GM23338 (cell line): Measurements from ENCODE around the gene CDK18. TPM values are rescaled to one million over a fixed set of nuclear protein-coding genes. Genes with fewer than 3 reads are reported as not detected.

Source experiments
- ATAC-seq: fragments of 200-7000 bp; cut with Tn5 transposase; 3 replicates; pipeline ENCODE4 v1.9.1; 2020
- DNase-seq: peaks from one replicate; pipeline ENCODE4 v3.0.0-alpha.2; 2015; ENCODE audit warnings: low spot score
- H2AFZ ChIP-seq: fragments of 200-600 bp; sonication (generic); 2 replicates; pipeline ENCODE4 v1.8.0; 2016; ENCODE audit warnings: antibody characterized with exemption, mild to moderate bottlenecking, moderate library complexity
- H3F3A ChIP-seq: fragments of 200-600 bp; sonication (generic); replicated peaks from 2 replicates; pipeline ENCODE4 v1.8.0; 2017; ENCODE audit warnings: antibody characterized with exemption, mixed run types, low read depth
- H3K27ac ChIP-seq: fragments of 200-600 bp; sonication (generic); 2 replicates; pipeline ENCODE4 v1.6.1; 2016; ENCODE audit warnings: low read depth
- H3K27me3 ChIP-seq: fragments of 200-600 bp; sonication (generic); 2 replicates; pipeline ENCODE4 v1.8.0; 2016; ENCODE audit warnings: mild to moderate bottlenecking, mixed run types, moderate library complexity; ENCODE audit not compliant: insufficient read depth
- H3K36me3 ChIP-seq: fragments of 200-600 bp; sonication (generic); 2 replicates; pipeline ENCODE4 v1.8.0; 2016; ENCODE audit warnings: mild to moderate bottlenecking; ENCODE audit not compliant: insufficient read depth
- H3K4me1 ChIP-seq: fragments of 200-600 bp; sonication (generic); 2 replicates; pipeline ENCODE4 v1.8.0; 2016; ENCODE audit warnings: mild to moderate bottlenecking, moderate library complexity; ENCODE audit not compliant: insufficient read depth
- H3K4me2 ChIP-seq: fragments of 200-600 bp; sonication (generic); 2 replicates; pipeline ENCODE4 v1.7.1; 2017; ENCODE audit warnings: mixed run types
- H3K4me3 ChIP-seq: fragments of 200-600 bp; sonication (generic); 2 replicates; pipeline ENCODE4 v1.6.1; 2016; ENCODE audit warnings: mixed run types
- H3K79me2 ChIP-seq: fragments of 200-600 bp; sonication (generic); replicated peaks from 2 replicates; pipeline ENCODE4 v1.8.0; 2017; ENCODE audit warnings: mild to moderate bottlenecking; ENCODE audit not compliant: insufficient read depth
- H3K9me2 ChIP-seq: fragments of 200-600 bp; sonication (generic); 2 replicates; pipeline ENCODE4 v1.8.0; 2017; ENCODE audit not compliant: insufficient read depth
- H4K20me1 ChIP-seq: fragments of 200-600 bp; sonication (generic); replicated peaks from 2 replicates; pipeline ENCODE4 v1.8.0; 2017; ENCODE audit warnings: mild to moderate bottlenecking; ENCODE audit not compliant: insufficient read depth
- H3K27ac Mint-ChIP-seq: 2 replicates; pipeline ENCODE4 v1.8.0; 2020; ENCODE audit warnings: inconsistent platforms, mild to moderate bottlenecking, moderate library complexity, mixed read lengths
- H3K27me3 Mint-ChIP-seq: 3 replicates; pipeline ENCODE4 v1.8.0; 2022; ENCODE audit warnings: low read depth, mild to moderate bottlenecking, moderate library complexity, mixed read lengths, inconsistent platforms; ENCODE audit not compliant: insufficient read depth, poor library complexity
- H3K36me3 Mint-ChIP-seq: 3 replicates; pipeline ENCODE4 v1.8.0; 2021; ENCODE audit warnings: low read depth, mild to moderate bottlenecking, inconsistent platforms, moderate library complexity, mixed read lengths
- H3K4me1 Mint-ChIP-seq: 3 replicates; pipeline ENCODE4 v1.8.0; 2020; ENCODE audit warnings: mild to moderate bottlenecking, inconsistent platforms, mixed read lengths
- H3K4me3 Mint-ChIP-seq: 3 replicates; pipeline ENCODE4 v1.8.0; 2021; ENCODE audit warnings: moderate library complexity, mild to moderate bottlenecking, inconsistent platforms, mixed read lengths
- H3K9me3 Mint-ChIP-seq: 3 replicates; pipeline ENCODE4 v1.8.0; 2020; ENCODE audit warnings: moderate library complexity, mild to moderate bottlenecking, inconsistent platforms, mixed read lengths
- CTCF ChIP-seq, 2 experiments: fragments of 200-600 bp in 1 of 2; sonication (generic) in 1 of 2; conservative IDR thresholded peaks; 2 replicates each; pipeline versions ENCODE4 v1.5.1 to v1.6.1; 2016 to 2017; ENCODE audit warnings: antibody characterized with exemption in 2 of 2, low read depth in 2 of 2, mild to moderate bottlenecking in 2 of 2, moderate library complexity in 1 of 2
- ETS1 ChIP-seq: IDR thresholded peaks from 2 replicates; pipeline ENCODE4 v1.6.1; 2016; ENCODE audit warnings: antibody characterized with exemption
- EZH2phosphoT487 ChIP-seq: fragments of 200-600 bp; sonication (generic); IDR thresholded peaks from one replicate; pipeline ENCODE4 v1.8.1; 2018; ENCODE audit warnings: antibody characterized with exemption; ENCODE audit not compliant: unreplicated experiment
- ZNF114 ChIP-seq: fragments of 250-450 bp; sonication (Bioruptor Pico); IDR thresholded peaks from 2 replicates; pipeline ENCODE4 v1.5.0; 2020; ENCODE audit warnings: mild to moderate bottlenecking, moderate library complexity
- ZNF331 ChIP-seq: fragments of 250-450 bp; sonication (Bioruptor Pico); IDR thresholded peaks from 2 replicates; pipeline ENCODE4 v1.5.0; 2020; ENCODE audit warnings: low read depth, mild to moderate bottlenecking, moderate library complexity
- polyA plus RNA-seq: library from polyadenylated mRNA; unstranded; fragments of >200 nt; fragmentation: Nextera tagmentation; extraction: Ambion mirVana; gene quantifications from 2 replicates; pipeline ENCODE4 v1.2.1, GENCODE V29; 2016
- total RNA-seq: library from RNA; depleted of rRNA; stranded (reverse); fragments of >200 nt; shearing (Covaris generic); gene quantifications from 2 replicates; pipeline ENCODE4 v1.2.3, GENCODE V29; 2014
- TF ChIP-seq, protein P1 (sequence below): fragments of 250-450 bp; sonication (Bioruptor Pico); IDR thresholded peaks from 2 replicates; pipeline ENCODE4 v1.5.0; 2020; ENCODE audit warnings: mild to moderate bottlenecking, moderate library complexity

The CDK18 gene
- total and polyA plus RNA-seq, 2 experiments from 2014 or later, result 21.1 to 46.5 TPM

DNA sequence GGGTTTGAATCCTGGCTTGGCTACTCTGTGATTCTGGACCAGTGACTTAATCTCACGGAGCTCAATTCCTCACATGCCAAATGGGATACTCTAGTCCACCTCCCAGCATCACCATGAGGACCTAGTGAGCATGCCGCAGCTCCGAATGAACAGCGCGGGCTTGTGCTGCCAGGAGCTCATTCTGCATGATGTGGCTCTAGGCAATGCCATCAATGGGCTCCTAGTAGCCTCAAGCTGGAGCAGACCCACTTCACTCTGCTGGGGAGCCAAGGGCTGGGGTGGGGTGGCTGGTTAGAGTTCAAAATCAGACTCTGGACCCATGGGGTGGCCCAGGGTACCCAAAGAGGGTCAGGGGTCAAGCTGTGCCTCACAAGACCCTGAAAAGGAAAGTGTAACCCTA, 41.5 kb downstream of the CDK18 start:
- Histone ChIP-seq H3K4me1 (no peaks in the 10 kb centered on the region; the same call in 1 of the 2 replicates), H4K20me1 (no peaks in the 10 kb centered on the region), H3K36me3 (no peaks in the 10 kb centered on the region), H3K79me2 (no peaks in the 10 kb centered on the region), H3K4me3 (no peak overlapping the region), H3F3A (0 out of 2 replicates have a peak, but pooled peaks cover 2% of the 10 kb centered on the region), H3K27ac (no peak overlapping the region), H3K9me2 (no peaks in the 10 kb centered on the region), H3K4me2 (no peak overlapping the region), H3K27me3 (peaks cover 12% of the 10 kb centered on the region), H2AFZ (no peak overlapping the region)
- TF ChIP-seq ZNF114 (CRISPR knock-in tag), result no peak
- TF ChIP-seq, protein P1, sequence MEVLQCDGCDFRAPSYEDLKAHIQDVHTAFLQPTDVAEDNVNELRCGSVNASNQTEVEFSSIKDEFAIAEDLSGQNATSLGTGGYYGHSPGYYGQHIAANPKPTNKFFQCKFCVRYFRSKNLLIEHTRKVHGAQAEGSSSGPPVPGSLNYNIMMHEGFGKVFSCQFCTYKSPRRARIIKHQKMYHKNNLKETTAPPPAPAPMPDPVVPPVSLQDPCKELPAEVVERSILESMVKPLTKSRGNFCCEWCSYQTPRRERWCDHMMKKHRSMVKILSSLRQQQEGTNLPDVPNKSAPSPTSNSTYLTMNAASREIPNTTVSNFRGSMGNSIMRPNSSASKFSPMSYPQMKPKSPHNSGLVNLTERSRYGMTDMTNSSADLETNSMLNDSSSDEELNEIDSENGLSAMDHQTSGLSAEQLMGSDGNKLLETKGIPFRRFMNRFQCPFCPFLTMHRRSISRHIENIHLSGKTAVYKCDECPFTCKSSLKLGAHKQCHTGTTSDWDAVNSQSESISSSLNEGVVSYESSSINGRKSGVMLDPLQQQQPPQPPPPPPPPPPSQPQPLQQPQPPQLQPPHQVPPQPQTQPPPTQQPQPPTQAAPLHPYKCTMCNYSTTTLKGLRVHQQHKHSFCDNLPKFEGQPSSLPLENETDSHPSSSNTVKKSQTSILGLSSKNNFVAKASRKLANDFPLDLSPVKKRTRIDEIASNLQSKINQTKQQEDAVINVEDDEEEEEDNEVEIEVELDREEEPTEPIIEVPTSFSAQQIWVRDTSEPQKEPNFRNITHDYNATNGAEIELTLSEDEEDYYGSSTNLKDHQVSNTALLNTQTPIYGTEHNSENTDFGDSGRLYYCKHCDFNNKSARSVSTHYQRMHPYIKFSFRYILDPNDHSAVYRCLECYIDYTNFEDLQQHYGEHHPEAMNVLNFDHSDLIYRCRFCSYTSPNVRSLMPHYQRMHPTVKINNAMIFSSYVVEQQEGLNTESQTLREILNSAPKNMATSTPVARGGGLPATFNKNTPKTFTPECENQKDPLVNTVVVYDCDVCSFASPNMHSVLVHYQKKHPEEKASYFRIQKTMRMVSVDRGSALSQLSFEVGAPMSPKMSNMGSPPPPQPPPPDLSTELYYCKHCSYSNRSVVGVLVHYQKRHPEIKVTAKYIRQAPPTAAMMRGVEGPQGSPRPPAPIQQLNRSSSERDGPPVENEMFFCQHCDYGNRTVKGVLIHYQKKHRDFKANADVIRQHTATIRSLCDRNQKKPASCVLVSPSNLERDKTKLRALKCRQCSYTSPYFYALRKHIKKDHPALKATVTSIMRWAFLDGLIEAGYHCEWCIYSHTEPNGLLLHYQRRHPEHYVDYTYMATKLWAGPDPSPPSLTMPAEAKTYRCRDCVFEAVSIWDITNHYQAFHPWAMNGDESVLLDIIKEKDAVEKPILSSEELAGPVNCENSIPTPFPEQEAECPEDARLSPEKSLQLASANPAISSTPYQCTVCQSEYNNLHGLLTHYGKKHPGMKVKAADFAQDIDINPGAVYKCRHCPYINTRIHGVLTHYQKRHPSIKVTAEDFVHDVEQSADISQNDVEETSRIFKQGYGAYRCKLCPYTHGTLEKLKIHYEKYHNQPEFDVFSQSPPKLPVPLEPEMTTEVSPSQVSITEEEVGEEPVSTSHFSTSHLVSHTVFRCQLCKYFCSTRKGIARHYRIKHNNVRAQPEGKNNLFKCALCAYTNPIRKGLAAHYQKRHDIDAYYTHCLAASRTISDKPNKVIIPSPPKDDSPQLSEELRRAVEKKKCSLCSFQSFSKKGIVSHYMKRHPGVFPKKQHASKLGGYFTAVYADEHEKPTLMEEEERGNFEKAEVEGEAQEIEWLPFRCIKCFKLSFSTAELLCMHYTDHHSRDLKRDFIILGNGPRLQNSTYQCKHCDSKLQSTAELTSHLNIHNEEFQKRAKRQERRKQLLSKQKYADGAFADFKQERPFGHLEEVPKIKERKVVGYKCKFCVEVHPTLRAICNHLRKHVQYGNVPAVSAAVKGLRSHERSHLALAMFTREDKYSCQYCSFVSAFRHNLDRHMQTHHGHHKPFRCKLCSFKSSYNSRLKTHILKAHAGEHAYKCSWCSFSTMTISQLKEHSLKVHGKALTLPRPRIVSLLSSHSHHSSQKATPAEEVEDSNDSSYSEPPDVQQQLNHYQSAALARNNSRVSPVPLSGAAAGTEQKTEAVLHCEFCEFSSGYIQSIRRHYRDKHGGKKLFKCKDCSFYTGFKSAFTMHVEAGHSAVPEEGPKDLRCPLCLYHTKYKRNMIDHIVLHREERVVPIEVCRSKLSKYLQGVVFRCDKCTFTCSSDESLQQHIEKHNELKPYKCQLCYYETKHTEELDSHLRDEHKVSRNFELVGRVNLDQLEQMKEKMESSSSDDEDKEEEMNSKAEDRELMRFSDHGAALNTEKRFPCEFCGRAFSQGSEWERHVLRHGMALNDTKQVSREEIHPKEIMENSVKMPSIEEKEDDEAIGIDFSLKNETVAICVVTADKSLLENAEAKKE (CRISPR knock-in tag), result no peak
- H3K9me3 Mint-ChIP-seq, result peaks cover 9% of the 10 kb centered on the region; the same call in 2 of the 3 replicates
- peaks cover 26% of the 10 kb centered on the region for H3K27me3 Mint-ChIP-seq
- H3K27ac Mint-ChIP-seq, result no peak overlapping the region
- ATAC-seq (no peak), DNase-seq (no peak)
- no peaks in the 10 kb centered on the region for H3K36me3 Mint-ChIP-seq
- no peak overlapping the region for H3K4me3 Mint-ChIP-seq
- peaks cover 15% of the 10 kb centered on the region for H3K4me1 Mint-ChIP-seq

- Histone ChIP-seq H3K9me2 (no peaks in the 10 kb centered on the region), H3F3A (0 out of 2 replicates have a peak, but pooled peaks cover 2% of the 10 kb centered on the region), H4K20me1 (no peaks in the 10 kb centered on the region), H3K4me1 (no peaks in the 10 kb centered on the region; the same call in 1 of the 2 replicates), H3K79me2 (no peaks in the 10 kb centered on the region), H3K27me3 (peaks cover 6% of the 10 kb centered on the region), H3K4me3 (no peak overlapping the region), H2AFZ (no peak overlapping the region), H3K36me3 (no peaks in the 10 kb centered on the region), H3K4me2 (no peak overlapping the region), H3K27ac (no peak overlapping the region)
- no peak for DNase-seq
- Mint-ChIP-seq H3K36me3 (no peaks in the 10 kb centered on the region), H3K4me3 (no peak overlapping the region), H3K27me3 (peaks cover 21% of the 10 kb centered on the region), H3K27ac (no peak overlapping the region), H3K4me1 (peaks cover 15% of the 10 kb centered on the region), H3K9me3 (peaks cover 4% of the 10 kb centered on the region; the same call in 2 of the 3 replicates)
- ATAC-seq, result no peak
- TF ChIP-seq CTCF (conservative IDR thresholded peaks at IDR 0.05; ENCODE audit: low read depth in 2 of 2) (no peak), EZH2phosphoT487 (no peak), ZNF331 (CRISPR knock-in tag) (no peak), ETS1 (no peak)
Observed at GRCh38 chr1:205546541-205546940, 42.1 kb downstream of the CDK18 start.
